PC-9 (cell line): ENCODE data around the gene KCNJ18. TPM values are rescaled to one million over a fixed set of nuclear protein-coding genes. Genes with fewer than 3 reads are reported as not detected.
"Not testable (repeated sequence)": the region's sequence is repeated elsewhere in the genome, so short reads cannot be mapped to it uniquely, and the experiment has no call there.

Source experiments
- BruUV-seq: library from RNA; stranded (reverse); fragments of 400-500 nt; replicated peaks from 2 replicates; lab custom pipeline; 2021; lab: Mats Ljungman, UMichigan
- CTCF ChIA-PET: fragments of 300-600 bp; sonication (Branson Sonifier 250); formaldehyde crosslinking; loops from one replicate; lab custom pipeline; 2022; ENCODE audit warnings: antibody characterized with exemption; lab: Charles Lee
- POLR2A ChIA-PET: fragments of 300-600 bp; sonication (Branson Sonifier 250); formaldehyde crosslinking; loops from one replicate; lab custom pipeline; 2022; ENCODE audit warnings: antibody characterized with exemption; ENCODE audit not compliant: unreplicated experiment; lab: Charles Lee
- DNase-seq, 2 experiments: peaks; one replicate each; pipeline versions ENCODE4 v3.0.0 to v3.0.0-alpha.2; 2015 to 2022; ENCODE audit warnings: mixed read lengths in 1 of 2
- H2AFZ ChIP-seq: fragments of 200-600 bp; sonication (generic); 2 replicates; pipeline ENCODE4 v1.8.1; 2017; ENCODE audit warnings: antibody characterized with exemption
- H3F3A ChIP-seq: fragments of 200-600 bp; sonication (generic); 2 replicates; pipeline ENCODE4 v1.8.1; 2017; ENCODE audit warnings: antibody characterized with exemption, mild to moderate bottlenecking, low read depth; ENCODE audit not compliant: insufficient read depth
- H3K27ac ChIP-seq: fragments of 200-600 bp; sonication (generic); 2 replicates; pipeline ENCODE4 v1.6.1; 2016; ENCODE audit warnings: mixed run types
- H3K27me3 ChIP-seq: fragments of 200-600 bp; sonication (generic); 2 replicates; pipeline ENCODE4 v1.6.1; 2016; ENCODE audit warnings: low read depth, mixed run types; ENCODE audit not compliant: insufficient read depth
- H3K36me3 ChIP-seq: fragments of 200-600 bp; sonication (generic); 2 replicates; pipeline ENCODE4 v1.6.1; 2016; ENCODE audit warnings: low read depth, mixed run types
- H3K4me1 ChIP-seq: fragments of 200-600 bp; sonication (generic); replicated peaks from 2 replicates; pipeline ENCODE4 v1.6.1; 2016; ENCODE audit warnings: mixed run types; ENCODE audit not compliant: insufficient read depth
- H3K4me2 ChIP-seq: fragments of 200-600 bp; sonication (generic); 2 replicates; pipeline ENCODE4 v1.6.1; 2017; ENCODE audit warnings: mixed run types
- H3K4me3 ChIP-seq: fragments of 200-600 bp; sonication (generic); 2 replicates; pipeline ENCODE4 v1.6.1; 2016; ENCODE audit warnings: mixed run types
- H3K79me2 ChIP-seq: fragments of 200-600 bp; sonication (generic); 2 replicates; pipeline ENCODE4 v1.6.1; 2017; ENCODE audit warnings: low read depth, mixed run types
- H3K9me2 ChIP-seq: fragments of 200-600 bp; sonication (generic); 2 replicates; pipeline ENCODE4 v1.8.1; 2017; ENCODE audit warnings: mild to moderate bottlenecking; ENCODE audit not compliant: insufficient read depth
- H3K9me3 ChIP-seq: fragments of 200-600 bp; sonication (generic); 2 replicates; pipeline ENCODE4 v1.8.1; 2016; ENCODE audit warnings: low read depth; ENCODE audit not compliant: insufficient read depth
- H4K20me1 ChIP-seq: fragments of 200-600 bp; sonication (generic); 2 replicates; pipeline ENCODE4 v1.8.1; 2017; ENCODE audit not compliant: insufficient read depth
- CTCF ChIP-seq: fragments of 200-600 bp; sonication (generic); conservative IDR thresholded peaks from 2 replicates; pipeline ENCODE4 v1.6.1; 2017; ENCODE audit warnings: mixed run types, antibody characterized with exemption, mild to moderate bottlenecking, moderate library complexity
- EZH2 ChIP-seq: fragments of 200-600 bp; sonication (generic); IDR thresholded peaks from 2 replicates; pipeline ENCODE4 v1.8.0; 2017; ENCODE audit warnings: antibody characterized with exemption, low read depth
- intact Hi-C: fragments of 100-400 bp; cut with micrococcal nuclease; formaldehyde crosslinking; loops from one replicate; pipeline ENCODE4 v1.10.0; 2022; ENCODE audit not compliant: unreplicated experiment
- total RNA-seq: library from RNA; stranded (reverse); gene quantifications from 2 replicates; pipeline ENCODE4 v1.2.3, GENCODE V29; 2021

Gene KCNJ18
- total RNA-seq, 1 experiment from 2014 or later: not detected

DNA sequence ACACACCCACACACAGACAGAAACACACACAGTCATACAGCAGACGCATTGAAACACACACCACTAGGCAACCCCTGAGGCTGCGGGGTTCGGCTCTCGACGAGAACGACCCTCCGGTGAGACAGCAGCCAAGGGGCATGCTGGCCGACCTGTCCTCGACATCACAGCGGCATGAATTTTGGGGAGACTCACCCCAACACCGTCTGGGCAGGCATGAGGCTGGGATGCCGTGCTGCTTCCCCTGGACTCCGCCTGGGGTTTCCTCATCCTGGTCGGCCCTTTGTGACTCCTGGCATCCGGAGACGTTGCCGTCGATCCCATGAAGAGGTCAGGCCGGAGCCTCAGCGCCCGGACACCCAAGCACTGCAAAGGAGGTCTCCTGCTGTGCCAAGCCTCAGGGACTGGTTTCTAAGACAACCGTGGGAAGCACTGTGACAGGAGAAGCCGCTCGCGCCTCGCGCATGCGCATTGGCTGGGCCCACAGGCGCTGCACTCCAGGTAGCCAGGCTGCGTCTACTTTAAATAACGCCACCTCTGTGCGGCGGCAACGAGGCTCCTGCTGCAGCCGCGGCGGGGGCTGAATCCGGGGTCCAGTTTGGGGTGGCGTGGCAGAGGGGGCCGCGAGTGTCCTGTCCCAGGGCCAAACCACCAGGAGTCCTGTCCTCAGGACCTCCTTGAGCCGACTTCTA is 13.8 kb upstream of the KCNJ18 start:
- ChIA-PET CTCF (no interaction called here), POLR2A (no interaction called here)
- no peaks in the 10 kb centered on the region for H3F3A ChIP-seq
- H4K20me1 ChIP-seq: no peaks in the 10 kb centered on the region
- intact Hi-C loops: no loop called here
- 0 out of 2 replicates have a peak, but pooled peaks cover 2% of the 10 kb centered on the region for H3K4me1 ChIP-seq
- no TSS peak for BruUV-seq
- no peak overlapping the region for H3K27ac ChIP-seq
- H3K36me3 ChIP-seq: no peaks in the 10 kb centered on the region
- no peak for TF ChIP-seq CTCF
- no peaks in the 10 kb centered on the region for H3K9me2 ChIP-seq
- H3K9me3 ChIP-seq: no peaks in the 10 kb centered on the region
- DNase-seq: no peak
- no peaks in the 10 kb centered on the region for H3K27me3 ChIP-seq
- no peaks in the 10 kb centered on the region for H3K79me2 ChIP-seq
- H3K4me2 ChIP-seq: no peak overlapping the region
- no peak overlapping the region for H2AFZ ChIP-seq
- no peak overlapping the region for H3K4me3 ChIP-seq

DNA sequence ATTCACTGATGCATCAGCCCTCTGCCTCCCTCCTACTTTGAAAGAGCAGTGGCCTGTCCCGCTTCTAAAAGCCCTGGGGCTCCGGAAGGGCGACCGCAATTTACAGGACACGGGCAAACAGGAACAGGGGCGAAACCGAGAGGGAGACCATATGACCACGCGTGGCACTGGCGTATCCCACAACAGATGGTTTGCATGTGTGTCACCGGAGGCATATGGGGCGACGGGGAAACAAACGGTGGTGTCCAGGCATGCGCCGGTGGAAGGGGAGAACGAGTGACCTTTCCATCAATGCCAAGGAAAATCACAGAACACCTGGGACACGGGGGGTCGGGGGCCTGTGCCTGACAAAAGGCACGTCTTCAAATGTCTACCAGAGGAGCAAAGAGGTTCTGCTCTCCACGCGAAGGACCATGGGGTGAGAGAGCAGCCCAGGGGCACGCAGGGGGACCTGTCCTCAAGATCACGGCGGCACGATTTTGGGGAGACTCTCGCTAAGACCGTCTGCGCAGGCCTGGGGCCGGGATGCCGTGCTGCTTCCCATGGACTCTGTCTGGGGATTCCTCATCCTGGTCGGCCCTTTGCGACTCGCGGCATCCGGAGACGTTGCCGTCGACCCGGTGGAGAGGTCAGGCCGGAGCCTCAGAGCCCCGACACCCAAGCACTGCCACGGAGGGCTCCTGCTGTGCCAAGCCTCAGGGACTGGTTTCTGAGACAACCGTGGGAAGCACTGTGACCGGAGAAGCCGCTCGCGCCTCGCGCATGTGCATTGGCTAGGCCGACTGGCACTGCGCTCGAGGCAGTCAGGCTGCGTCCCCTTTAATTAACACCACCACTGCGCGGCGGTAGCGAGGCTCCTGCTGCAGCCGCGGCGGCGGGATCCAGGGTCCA is 12.8 kb upstream of the KCNJ18 start:
- CTCF ChIA-PET: no interaction called here
- Histone ChIP-seq H4K20me1 (no peaks in the 10 kb centered on the region), H3K4me3 (no peak overlapping the region), H2AFZ (no peak overlapping the region), H3K4me2 (no peak overlapping the region), H3K27ac (no peak overlapping the region), H3K36me3 (no peaks in the 10 kb centered on the region), H3K79me2 (no peaks in the 10 kb centered on the region), H3F3A (no peaks in the 10 kb centered on the region), H3K9me3 (no peaks in the 10 kb centered on the region), H3K9me2 (no peaks in the 10 kb centered on the region), H3K27me3 (no peaks in the 10 kb centered on the region), H3K4me1 (0 out of 2 replicates have a peak, but pooled peaks cover 2% of the 10 kb centered on the region)
- TF ChIP-seq EZH2: no peak
- TF ChIP-seq CTCF: no peak
- POLR2A ChIA-PET: no interaction called here
- no TSS peak for BruUV-seq
- intact Hi-C loops: no loop called here
- DNase-seq: no peak

GRCh38 chr17:21680366-21680765 is 12.0 kb upstream of the KCNJ18 start:
- no peaks in the 10 kb centered on the region for H3K27me3 ChIP-seq
- TF ChIP-seq CTCF (no peak), EZH2 (no peak)
- intact Hi-C loops: no loop called here
- ChIA-PET CTCF (no interaction called here), POLR2A (no interaction called here)
- no peak overlapping the region for H2AFZ ChIP-seq
- no peak for DNase-seq
- no peaks in the 10 kb centered on the region for H3K9me2 ChIP-seq
- no peaks in the 10 kb centered on the region for H3K36me3 ChIP-seq
- H3K4me3 ChIP-seq: no peak overlapping the region
- H4K20me1 ChIP-seq: no peaks in the 10 kb centered on the region
- H3F3A ChIP-seq: no peaks in the 10 kb centered on the region
- H3K79me2 ChIP-seq: no peaks in the 10 kb centered on the region
- no peak overlapping the region for H3K27ac ChIP-seq
- H3K4me1 ChIP-seq: 0 out of 2 replicates have a peak, but pooled peaks cover 2% of the 10 kb centered on the region
- H3K4me2 ChIP-seq: no peak overlapping the region
- BruUV-seq: no TSS peak
- H3K9me3 ChIP-seq: no peaks in the 10 kb centered on the region

- H3K4me2 ChIP-seq, H3K79me2 ChIP-seq, H3K9me2 ChIP-seq, H2AFZ ChIP-seq, H4K20me1 ChIP-seq, H3F3A ChIP-seq, POLR2A ChIA-PET, BruUV-seq, CTCF ChIA-PET, intact Hi-C loops, H3K4me3 ChIP-seq, H3K27me3 ChIP-seq, H3K27ac ChIP-seq, H3K4me1 ChIP-seq, H3K9me3 ChIP-seq, H3K36me3 ChIP-seq, DNase-seq: not testable (repeated sequence)
These were observed 11.4 kb upstream of the KCNJ18 start for GRCh38 chr17:21680850-21681351.

- H2AFZ ChIP-seq, H3K27me3 ChIP-seq, H3K4me2 ChIP-seq, H3K36me3 ChIP-seq, H3K4me3 ChIP-seq, BruUV-seq, DNase-seq, CTCF ChIA-PET, intact Hi-C loops, H4K20me1 ChIP-seq, POLR2A ChIA-PET, H3K4me1 ChIP-seq, H3K9me3 ChIP-seq, H3K9me2 ChIP-seq, H3K79me2 ChIP-seq, H3K27ac ChIP-seq, H3F3A ChIP-seq: not testable (repeated sequence)
These were observed 10.7 kb upstream of the KCNJ18 start for GRCh38 chr17:21681576-21681975.
